GM21576 (cell line): ENCODE results near the gene QPRT.
A peak's percentile ranks its signal among the peaks of the same experiment; 100 is the strongest.
"Not testable (repeated sequence)": the region's sequence is repeated elsewhere in the genome, so short reads cannot be mapped to it uniquely, and the experiment has no call there.

Experiments used
- ATAC-seq: cut with Tn5 transposase; IDR thresholded peaks from one replicate; pipeline ENCODE4 v1.9.1; 2021; ENCODE audit warnings: mild to moderate bottlenecking, moderate library complexity; ENCODE audit not compliant: unreplicated experiment

QPRT gene

DNA sequence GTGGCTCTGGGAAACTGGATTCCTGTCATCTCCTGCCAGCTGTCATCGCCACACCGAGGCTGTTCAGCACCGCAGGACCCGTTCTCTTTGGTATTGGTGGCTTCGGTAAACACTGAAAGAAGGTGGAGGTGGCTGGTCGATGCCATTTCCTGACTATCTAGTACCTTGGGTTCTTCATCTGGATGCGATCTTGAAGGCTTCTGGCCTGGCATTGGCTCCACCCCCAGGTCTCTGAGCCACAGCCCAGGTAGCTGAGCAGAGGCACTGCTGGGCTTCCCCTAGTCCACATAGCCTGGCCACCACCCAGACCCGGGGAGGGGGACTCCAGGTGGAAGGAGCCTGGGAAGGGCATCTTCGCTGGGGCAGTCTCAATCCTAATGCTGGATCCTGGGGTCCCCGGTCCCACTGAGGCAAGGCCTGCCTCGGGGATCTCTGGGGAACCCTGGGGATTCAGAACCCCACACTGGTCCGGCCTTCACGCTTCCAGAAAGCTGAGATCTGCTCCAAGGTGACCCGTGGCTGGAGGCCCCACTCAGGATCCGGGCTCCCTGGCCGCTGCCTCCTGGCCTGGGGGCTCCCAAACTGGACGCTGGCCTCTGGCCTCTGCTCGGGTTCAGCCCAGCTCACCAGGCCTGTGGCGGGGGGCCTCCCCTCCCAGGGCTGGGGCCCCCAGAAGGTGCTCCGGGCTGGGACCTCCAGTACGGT, 65.0 kb downstream of the QPRT start:
- no peak for ATAC-seq

DNA sequence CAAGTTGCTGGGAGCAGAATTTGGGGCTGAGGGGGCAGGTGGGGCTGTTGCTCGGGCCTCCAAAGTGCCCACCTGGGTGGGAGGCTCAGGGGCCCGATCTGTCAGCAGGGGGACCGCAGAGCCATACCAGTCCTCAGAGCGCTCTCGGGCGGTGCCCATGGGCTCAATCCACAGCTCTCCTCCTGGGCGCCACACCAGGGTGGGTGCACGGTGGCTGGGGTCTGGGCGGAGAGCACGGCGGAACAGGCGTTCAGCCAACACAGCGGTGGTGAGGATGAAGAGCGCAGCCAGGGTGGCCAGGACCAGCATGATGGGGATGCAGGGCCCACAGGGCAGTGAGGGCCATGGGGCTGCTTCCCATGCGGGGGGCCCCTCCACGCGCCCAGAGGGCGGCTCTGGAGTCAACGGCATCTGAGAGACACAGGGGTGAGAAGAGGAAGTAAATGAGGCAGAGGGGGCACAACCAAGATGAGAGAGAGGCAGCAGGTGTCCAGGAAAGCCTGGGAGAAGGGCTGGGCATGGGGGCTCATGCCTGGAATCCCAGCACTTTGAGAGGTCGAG, 65.6 kb downstream of the QPRT start:
- no peak for ATAC-seq

GRCh38 chr16:29745121-29745852, 66.3 kb downstream of the QPRT start:
- ATAC-seq = peak; percentile 13

- peak; percentile 75 for ATAC-seq
Measured at GRCh38 chr16:29745853-29746345, 66.9 kb downstream of the QPRT start, which contains the start of gene C16orf54. C16orf54 (minus strand) TSS chr16:29745990; CDS start chr16:29744951, 1,039 bp downstream.

- ATAC-seq = not testable (repeated sequence)
Measured at GRCh38 chr16:29746518-29746917, 67.5 kb downstream of the QPRT start.
